Erythroblast (primary cell): ENCODE data around the gene EEIG2.

Experiments used
- GATA1 ChIP-seq: IDR thresholded peaks from 2 replicates; pipeline ENCODE4 v1.6.1; 2011; ENCODE audit warnings: low read depth, mild to moderate bottlenecking, control low read depth, low read length, moderate library complexity
- POLR2A ChIP-seq: IDR thresholded peaks from 2 replicates; pipeline ENCODE4 v1.6.1; 2011; ENCODE audit warnings: mild to moderate bottlenecking, low read length

DNA sequence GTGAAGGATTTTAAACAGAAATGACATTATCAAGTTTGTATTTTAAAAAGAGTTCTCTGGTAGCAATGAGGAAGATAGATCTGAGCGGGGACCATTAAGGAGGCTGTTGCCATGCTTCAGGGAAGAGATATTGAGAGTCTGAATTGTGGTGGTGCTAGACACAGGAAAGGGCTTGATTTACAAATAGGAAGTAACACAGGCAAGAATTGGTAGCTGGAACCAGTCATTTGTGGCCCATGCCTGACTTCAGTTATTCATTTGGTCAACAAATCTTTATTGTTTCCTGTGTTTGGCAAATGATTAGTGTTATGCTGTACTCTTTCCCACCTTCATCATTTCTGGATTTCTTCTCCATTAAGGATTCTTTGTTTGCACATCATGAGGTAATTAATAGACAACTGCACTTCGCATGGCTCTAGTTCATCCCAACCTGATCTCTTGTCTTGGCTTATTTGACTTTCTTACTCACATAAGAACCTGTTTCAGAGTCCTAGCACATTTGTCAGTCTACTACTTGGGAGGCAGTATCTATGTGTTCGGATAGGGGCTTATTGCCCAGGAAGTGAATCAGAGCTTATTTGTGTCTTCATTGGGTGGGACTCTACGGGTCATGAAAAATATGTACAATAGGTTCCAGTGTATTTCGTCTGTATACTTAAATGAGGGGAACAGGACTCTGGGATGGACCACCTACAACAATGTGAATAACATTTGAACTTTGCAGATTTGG is 32.3 kb downstream of the EEIG2 start:
- TF ChIP-seq POLR2A (no peak), GATA1 (no peak)
